ENCODE results near the gene ZNF12. TPM values are rescaled to one million over a fixed set of nuclear protein-coding genes. Genes with fewer than 3 reads are reported as not detected.

Gene ZNF12
- total and polyA plus RNA-seq, 2 experiments from 2014 or later: 13.0 to 19.9 TPM

GRCh38 chr7:6643915-6644625 lies 62.7 kb downstream of the ZNF12 start:
- H3K9ac ChIP-seq: no peak overlapping the region
- H3K27ac ChIP-seq: no peak overlapping the region
- WGBS, 2 experiments (ENCODE audit: low coverage in 1 of 2, low lambda C conversion rate in 2 of 2, missing lambda C conversion rate in 2 of 2): 94 to 95% methylated on average over 19 to 21 of the region's 21 CpGs
- no peak overlapping the region for H3K4me2 ChIP-seq (ENCODE audit: unreplicated experiment)
- in situ Hi-C loops (cut with MboI): loop anchor here (5.0 kb wide), 1 partner anchor 52 kb away; the partner anchor contains the start of gene INTS15
- H4K20me1 ChIP-seq (ENCODE audit: insufficient read depth): no peaks in the 10 kb centered on the region
- no peaks in the 10 kb centered on the region; the same call in 1 of the 2 replicates for H3K36me3 ChIP-seq (ENCODE audit: low read depth)
- TF ChIP-seq EZH2phosphoT487 (IDR thresholded peaks at IDR 0.05; ENCODE audit: insufficient read depth, low read depth): no peak
- TF ChIP-seq EZH2 (IDR thresholded peaks at IDR 0.05; ENCODE audit: insufficient read depth, poor library complexity, severe bottlenecking): no peak
- H3K4me1 ChIP-seq (ENCODE audit: insufficient read depth): no peaks in the 10 kb centered on the region
- no peak overlapping the region for H3K4me3 ChIP-seq
- no peaks in the 10 kb centered on the region for H3F3A ChIP-seq (ENCODE audit: insufficient read depth)
- H3K9me2 ChIP-seq (ENCODE audit: insufficient read depth): no peaks in the 10 kb centered on the region
- H3K79me2 ChIP-seq (ENCODE audit: insufficient read depth): peaks cover 21% of the 10 kb centered on the region
- DNase-seq: no peak
- H2AFZ ChIP-seq: no peak overlapping the region
- no peaks in the 10 kb centered on the region for H3K9me3 ChIP-seq (ENCODE audit: low read depth)
- H3K27me3 ChIP-seq (replicated peaks; ENCODE audit: insufficient read depth): no peaks in the 10 kb centered on the region

GRCh38 chr7:6642861-6643640 lies 63.7 kb downstream of the ZNF12 start:
- Histone ChIP-seq H4K20me1 (ENCODE audit: insufficient read depth) (no peaks in the 10 kb centered on the region), H3K4me1 (ENCODE audit: insufficient read depth) (0 out of 2 replicates have a peak, but pooled peaks cover 3% of the 10 kb centered on the region), H3K9ac (no peak overlapping the region), H3K27me3 (replicated peaks; ENCODE audit: insufficient read depth) (no peaks in the 10 kb centered on the region), H3K36me3 (ENCODE audit: low read depth) (no peaks in the 10 kb centered on the region; the same call in 1 of the 2 replicates), H3K9me2 (ENCODE audit: insufficient read depth) (no peaks in the 10 kb centered on the region), H3K4me2 (ENCODE audit: unreplicated experiment) (no peak overlapping the region), H3K4me3 (no peak overlapping the region), H2AFZ (no peak overlapping the region), H3K27ac (no peak overlapping the region), H3F3A (ENCODE audit: insufficient read depth) (no peaks in the 10 kb centered on the region), H3K9me3 (ENCODE audit: low read depth) (no peaks in the 10 kb centered on the region), H3K79me2 (ENCODE audit: insufficient read depth) (peaks cover 31% of the 10 kb centered on the region)
- WGBS, 2 experiments (ENCODE audit: low coverage in 1 of 2, low lambda C conversion rate in 2 of 2, missing lambda C conversion rate in 2 of 2): 81% methylated on average over 18 to 22 of the region's 22 CpGs
- in situ Hi-C loops (cut with MboI): loop anchor here (5.0 kb wide), 1 partner anchor 51 kb away; the partner anchor contains the start of gene INTS15
- TF ChIP-seq EZH2phosphoT487 (IDR thresholded peaks at IDR 0.05; ENCODE audit: insufficient read depth, low read depth) (no peak), EZH2 (IDR thresholded peaks at IDR 0.05; ENCODE audit: insufficient read depth, poor library complexity, severe bottlenecking) (no peak)
- no peak for DNase-seq

- Histone ChIP-seq H2AFZ (no peak overlapping the region), H3K79me2 (ENCODE audit: insufficient read depth) (peaks cover 37% of the 10 kb centered on the region), H4K20me1 (ENCODE audit: insufficient read depth) (no peaks in the 10 kb centered on the region), H3K4me3 (no peak overlapping the region), H3K9ac (no peak overlapping the region), H3K4me1 (ENCODE audit: insufficient read depth) (0 out of 2 replicates have a peak, but pooled peaks cover 3% of the 10 kb centered on the region), H3K27ac (no peak overlapping the region), H3K9me2 (ENCODE audit: insufficient read depth) (no peaks in the 10 kb centered on the region), H3K27me3 (replicated peaks; ENCODE audit: insufficient read depth) (no peaks in the 10 kb centered on the region), H3K4me2 (ENCODE audit: unreplicated experiment) (no peak overlapping the region), H3F3A (ENCODE audit: insufficient read depth) (no peaks in the 10 kb centered on the region), H3K36me3 (ENCODE audit: low read depth) (no peaks in the 10 kb centered on the region; the same call in 1 of the 2 replicates), H3K9me3 (ENCODE audit: low read depth) (no peaks in the 10 kb centered on the region)
- no peak for DNase-seq
- 95 to 99% methylated on average over 24 of the region's 24 CpGs for WGBS, 2 experiments (ENCODE audit: low coverage in 1 of 2, low lambda C conversion rate in 2 of 2, missing lambda C conversion rate in 2 of 2)
- in situ Hi-C loops (cut with MboI): loop anchor here (5.0 kb wide), 1 partner anchor 50 kb away; the partner anchor contains the start of gene INTS15
- TF ChIP-seq EZH2 (IDR thresholded peaks at IDR 0.05; ENCODE audit: insufficient read depth, poor library complexity, severe bottlenecking): no peak
- TF ChIP-seq EZH2phosphoT487 (IDR thresholded peaks at IDR 0.05; ENCODE audit: insufficient read depth, low read depth): no peak
Observed at GRCh38 chr7:6642239-6642839, 64.4 kb downstream of the ZNF12 start.
